ENCODE results near the gene TLE4.
"Not testable (repeated sequence)": the region's sequence is repeated elsewhere in the genome, so short reads cannot be mapped to it uniquely, and the experiment has no call there.

TLE4 gene

GRCh38 chr9:79630521-79631403 lies 59.0 kb downstream of the TLE4 start:
- H3K4me3 ChIP-seq (ENCODE audit: low read depth, low read length) = no peak overlapping the region

DNA sequence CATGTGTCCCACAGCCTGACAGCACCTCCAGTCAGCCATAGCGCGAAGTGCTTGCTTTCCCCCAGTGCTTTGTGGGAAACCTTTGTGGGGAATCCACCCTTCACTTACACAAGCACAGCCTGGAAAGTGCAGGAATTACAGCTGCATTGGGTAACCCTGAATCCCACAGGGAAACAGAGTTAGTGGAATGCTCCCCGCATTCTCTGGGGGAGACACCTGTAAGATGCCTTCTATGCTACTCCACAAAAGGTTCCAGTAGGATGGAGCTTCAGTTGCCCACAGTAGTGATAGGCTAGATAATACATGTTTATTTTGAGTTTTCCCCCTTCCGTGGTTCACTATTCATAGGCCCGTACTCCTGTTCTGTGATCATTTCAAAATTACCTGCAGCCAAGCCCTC lies 60.3 kb downstream of the TLE4 start:
- no peak overlapping the region for H3K4me3 ChIP-seq (ENCODE audit: low read depth, low read length)

GRCh38 chr9:79632705-79633104 lies 60.9 kb downstream of the TLE4 start:
- no peak overlapping the region for H3K4me3 ChIP-seq (ENCODE audit: low read depth, low read length)

DNA sequence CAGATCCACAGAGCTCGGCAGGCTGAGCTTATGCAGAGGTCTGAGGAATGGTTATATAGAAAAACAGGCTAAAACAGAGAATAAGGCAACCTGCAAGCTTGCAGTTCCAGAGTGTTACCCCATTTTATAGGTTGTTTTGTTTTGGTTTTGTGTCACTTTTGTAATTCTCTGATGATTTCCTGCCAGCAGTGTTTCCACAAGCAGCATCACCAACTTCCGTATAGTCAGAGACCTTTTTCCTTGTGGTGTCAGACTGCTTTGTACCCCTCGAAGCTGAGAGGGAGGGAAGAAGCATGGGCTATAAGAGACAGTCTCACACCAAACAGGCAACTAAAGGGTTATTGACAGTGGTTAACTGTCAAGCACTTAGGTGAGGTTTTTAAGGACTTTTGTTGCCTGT lies 61.8 kb downstream of the TLE4 start:
- H3K4me3 ChIP-seq (ENCODE audit: low read depth, low read length) = no peak overlapping the region

DNA sequence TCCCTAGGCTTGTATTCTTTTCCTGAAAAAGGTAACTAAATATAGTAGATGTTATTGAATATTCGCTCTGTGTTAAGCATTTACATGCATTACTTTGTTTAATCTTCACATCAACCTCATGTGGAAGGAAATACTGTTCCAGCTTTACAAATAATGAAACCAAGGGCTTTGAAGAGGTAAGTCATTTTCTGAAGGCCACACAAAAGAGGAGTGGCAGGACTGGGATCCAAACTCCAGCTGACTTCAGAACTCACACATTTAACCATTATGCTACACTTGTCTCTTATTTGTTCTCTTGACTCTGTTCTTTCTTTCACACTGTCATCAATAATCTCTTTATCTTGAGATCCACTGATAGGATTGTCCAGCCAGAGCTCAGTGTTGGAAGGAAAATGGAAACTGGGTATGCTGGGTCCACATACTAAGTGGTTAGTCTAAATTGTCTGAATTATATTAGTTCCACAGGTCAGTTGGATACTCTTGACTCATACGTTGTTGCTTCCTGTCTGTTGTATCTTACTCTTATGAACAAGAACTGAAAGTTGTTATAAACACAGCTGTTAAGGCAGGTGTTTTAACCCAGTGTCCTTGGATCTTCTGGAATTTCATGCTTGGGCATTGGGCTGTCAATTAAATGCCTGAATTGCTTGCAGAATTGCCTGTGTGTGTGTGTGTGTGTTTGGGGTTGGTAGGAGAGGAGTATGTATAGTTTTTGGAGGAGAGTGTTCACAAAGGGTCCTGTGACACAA lies 65.6 kb downstream of the TLE4 start:
- no peak overlapping the region for H3K4me3 ChIP-seq (ENCODE audit: low read depth, low read length)

DNA sequence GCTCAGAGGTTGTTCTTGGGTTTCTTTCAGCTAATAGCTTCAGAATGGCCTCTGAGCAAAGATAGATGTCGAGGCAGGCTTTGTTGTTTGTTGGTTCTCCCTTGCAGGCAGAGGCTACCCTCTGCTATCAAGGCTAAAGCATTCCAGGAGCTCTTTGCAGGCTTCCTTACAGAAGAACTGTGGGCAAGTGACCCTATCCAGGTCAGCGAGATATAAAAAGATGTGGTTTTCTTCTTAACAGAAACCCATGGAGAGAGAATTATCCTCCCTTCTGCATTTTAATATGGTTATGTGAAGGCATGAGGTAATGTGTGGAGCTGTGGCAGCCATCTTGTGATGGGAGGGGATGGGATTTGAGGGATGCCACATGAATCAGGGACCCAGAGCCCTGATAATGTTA lies 67.0 kb downstream of the TLE4 start:
- H3K4me3 ChIP-seq (ENCODE audit: low read depth, low read length) = no peak overlapping the region

GRCh38 chr9:79639354-79639753 lies 67.6 kb downstream of the TLE4 start:
- H3K4me3 ChIP-seq (ENCODE audit: low read depth, low read length) = no peak overlapping the region

DNA sequence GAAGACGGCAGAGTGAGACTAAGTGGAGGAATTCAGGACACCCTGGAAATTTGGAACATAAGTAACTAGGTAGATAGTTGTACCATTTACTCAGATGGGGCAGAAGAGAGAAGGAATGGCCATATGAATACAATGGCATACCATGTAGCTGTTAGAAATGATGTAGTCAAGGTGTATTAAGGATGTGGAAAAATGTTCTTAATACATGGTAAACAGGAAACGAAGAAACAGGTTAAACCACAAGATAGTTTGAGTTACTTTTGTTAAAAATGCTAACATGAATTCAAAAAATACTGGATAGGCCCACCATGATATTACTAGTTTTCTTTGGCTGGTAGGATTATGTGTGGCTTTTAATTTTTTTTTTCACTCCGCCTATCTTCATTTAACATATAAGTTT lies 68.3 kb downstream of the TLE4 start:
- not testable (repeated sequence) for H3K4me3 ChIP-seq (ENCODE audit: low read depth, low read length)

GRCh38 chr9:79641070-79641469 lies 69.3 kb downstream of the TLE4 start:
- H3K4me3 ChIP-seq (ENCODE audit: low read depth, low read length) = no peak overlapping the region

GRCh38 chr9:79642671-79643070 lies 70.9 kb downstream of the TLE4 start:
- H3K4me3 ChIP-seq (ENCODE audit: low read depth, low read length) = no peak overlapping the region

DNA sequence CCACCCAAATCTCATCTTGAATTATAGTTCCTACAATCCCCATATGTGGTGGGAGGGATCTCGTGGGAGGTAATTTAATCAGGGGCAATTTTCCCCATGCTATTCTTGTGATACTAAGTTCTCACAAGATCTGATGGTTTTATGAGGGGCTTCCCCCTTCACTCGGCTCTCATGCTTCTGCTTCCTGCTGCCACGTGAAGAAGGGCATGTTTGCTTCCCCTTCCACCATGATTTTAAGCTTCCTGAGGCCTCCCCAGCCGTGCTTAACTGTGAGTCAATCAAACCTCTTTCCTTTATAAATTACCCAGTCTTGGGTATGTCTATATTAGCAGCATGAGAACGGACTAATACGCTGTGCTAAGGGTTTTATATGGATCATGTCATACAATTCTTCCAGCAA lies 72.3 kb downstream of the TLE4 start:
- no peak overlapping the region for H3K4me3 ChIP-seq (ENCODE audit: low read depth, low read length)

- H3K4me3 ChIP-seq (ENCODE audit: low read depth, low read length) = no peak overlapping the region
Observed at GRCh38 chr9:79644601-79645000, 72.8 kb downstream of the TLE4 start.

DNA sequence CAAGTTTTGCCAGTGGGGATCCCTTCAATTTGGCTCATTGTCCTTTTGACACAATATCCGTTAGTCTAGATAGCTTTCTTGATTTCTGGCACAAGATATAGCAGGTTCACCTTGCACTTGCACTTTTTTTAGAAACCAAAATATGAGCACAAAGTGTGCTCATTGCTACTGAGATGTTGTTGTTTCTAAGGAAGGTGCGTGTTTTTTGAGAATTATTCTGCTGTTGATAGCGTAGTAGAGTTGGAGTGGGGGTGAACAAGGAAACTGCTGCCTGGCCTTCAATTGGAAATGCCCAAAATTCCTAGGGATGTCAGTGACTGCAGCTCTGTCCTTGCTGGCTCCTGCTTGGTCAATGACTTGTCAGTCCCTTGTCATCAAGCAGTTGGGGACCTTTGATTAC lies 73.3 kb downstream of the TLE4 start:
- H3K4me3 ChIP-seq (ENCODE audit: low read depth, low read length) = no peak overlapping the region

DNA sequence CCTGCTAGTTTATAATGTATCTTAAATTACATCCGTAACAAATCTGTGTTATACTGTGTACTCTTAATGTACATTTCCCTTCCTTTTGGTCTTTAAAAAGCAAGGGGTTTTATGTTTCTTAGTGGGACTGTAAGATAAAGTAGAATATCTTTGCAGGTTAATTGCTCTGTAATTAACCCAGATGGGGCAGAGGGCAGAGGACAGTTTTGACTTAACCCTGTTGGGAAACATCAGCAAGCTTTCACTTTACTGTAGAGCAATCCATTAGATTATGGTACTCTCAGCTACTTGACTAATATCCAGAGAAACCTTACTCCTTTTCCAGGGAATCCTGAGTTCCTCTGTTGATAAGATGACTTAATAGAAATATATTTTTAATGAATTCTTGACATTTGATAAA lies 74.3 kb downstream of the TLE4 start:
- H3K4me3 ChIP-seq (ENCODE audit: low read depth, low read length) = no peak overlapping the region

DNA sequence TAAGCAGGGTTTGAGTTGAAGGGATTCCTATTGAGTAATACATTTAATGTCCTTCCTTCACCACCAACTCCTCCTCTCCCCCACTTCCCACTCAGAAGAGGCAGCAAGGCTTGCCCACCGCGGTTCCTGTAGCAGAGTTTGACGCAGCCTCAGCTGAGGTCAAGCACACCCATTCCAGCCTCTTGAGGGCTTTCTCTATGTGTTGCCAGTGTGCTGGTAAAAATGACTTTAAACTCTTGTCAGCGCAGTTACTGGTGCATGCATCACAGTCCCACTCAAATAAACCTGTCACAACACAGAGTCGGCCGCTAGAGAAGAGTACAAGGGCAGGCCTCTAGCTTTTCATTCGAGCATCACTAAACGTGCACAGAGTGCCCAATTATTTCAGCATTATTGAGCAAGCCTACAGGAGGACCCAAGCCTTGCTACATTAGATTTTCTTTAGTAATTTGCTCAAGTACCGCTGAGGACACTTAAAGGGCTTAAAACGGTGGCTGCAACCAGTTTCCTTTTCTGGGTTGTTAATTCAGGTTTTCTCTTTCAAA lies 79.6 kb downstream of the TLE4 start:
- H3K4me3 ChIP-seq (ENCODE audit: low read depth, low read length) = no peak overlapping the region

DNA sequence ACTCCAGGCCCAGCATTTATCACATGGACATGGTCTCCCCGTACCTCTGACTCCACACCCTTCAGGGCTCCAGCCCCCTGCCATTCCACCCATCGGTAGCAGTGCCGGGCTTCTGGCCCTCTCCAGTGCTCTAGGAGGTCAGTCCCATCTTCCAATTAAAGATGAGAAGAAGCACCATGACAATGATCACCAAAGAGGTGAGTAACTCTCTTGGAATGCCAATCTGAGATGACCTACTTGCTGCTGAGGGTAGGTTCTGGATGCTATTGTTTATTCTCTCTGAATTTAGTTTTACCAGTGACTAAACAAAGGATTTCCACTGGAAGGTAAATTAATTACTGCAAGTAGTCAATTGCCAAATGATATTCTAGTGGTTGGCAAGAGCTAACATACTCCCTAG lies 80.8 kb downstream of the TLE4 start:
- no peak overlapping the region for H3K4me3 ChIP-seq (ENCODE audit: low read depth, low read length)

- not testable (repeated sequence) for H3K4me3 ChIP-seq (ENCODE audit: low read depth, low read length)
Observed at GRCh38 chr9:79654591-79655382, 83.0 kb downstream of the TLE4 start.

- no peak overlapping the region for H3K4me3 ChIP-seq (ENCODE audit: low read depth, low read length)
Observed at GRCh38 chr9:79655551-79655950, 83.8 kb downstream of the TLE4 start.

GRCh38 chr9:79656169-79656568 lies 84.4 kb downstream of the TLE4 start:
- H3K4me3 ChIP-seq (ENCODE audit: low read depth, low read length) = no peak overlapping the region

GRCh38 chr9:79657891-79658290 lies 86.1 kb downstream of the TLE4 start:
- H3K4me3 ChIP-seq (ENCODE audit: low read depth, low read length) = no peak overlapping the region

- H3K4me3 ChIP-seq (ENCODE audit: low read depth, low read length) = no peak overlapping the region
Observed at GRCh38 chr9:79658926-79659325, 87.2 kb downstream of the TLE4 start.

Data from iPS-11a (cell line).